ENCODE data around the gene MCCC2.

DNA sequence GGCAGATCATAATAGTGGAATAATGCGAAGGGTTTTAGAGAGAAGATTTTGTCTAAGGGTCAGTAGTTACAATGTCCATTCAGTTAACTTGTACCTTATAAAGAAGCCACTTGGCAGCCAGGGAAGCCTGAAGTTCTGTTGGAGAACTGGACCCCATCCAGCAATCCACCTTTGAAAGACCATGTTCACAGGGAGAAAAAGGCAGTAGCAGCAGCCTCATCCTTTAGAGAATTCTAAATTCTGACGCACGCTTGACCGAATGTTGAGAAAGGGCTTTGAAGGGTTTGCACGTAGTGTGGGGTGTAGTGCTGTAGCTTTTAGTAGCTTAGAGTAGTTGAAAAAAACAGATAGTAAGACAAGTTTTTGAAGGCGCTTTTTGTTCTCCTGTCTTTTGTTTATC lies 42.8 kb downstream of the MCCC2 start:
- TF ChIP-seq EZH2 (IDR thresholded peaks at IDR 0.05; ENCODE audit: borderline replicate concordance, insufficient read depth, low read length, poor library complexity, severe bottlenecking) (no peak), POLR2AphosphoS5 (IDR thresholded peaks at IDR 0.05) (no peak), RAD21 (conservative IDR thresholded peaks at IDR 0.05) (no peak)
- TF ChIP-seq, protein P1, sequence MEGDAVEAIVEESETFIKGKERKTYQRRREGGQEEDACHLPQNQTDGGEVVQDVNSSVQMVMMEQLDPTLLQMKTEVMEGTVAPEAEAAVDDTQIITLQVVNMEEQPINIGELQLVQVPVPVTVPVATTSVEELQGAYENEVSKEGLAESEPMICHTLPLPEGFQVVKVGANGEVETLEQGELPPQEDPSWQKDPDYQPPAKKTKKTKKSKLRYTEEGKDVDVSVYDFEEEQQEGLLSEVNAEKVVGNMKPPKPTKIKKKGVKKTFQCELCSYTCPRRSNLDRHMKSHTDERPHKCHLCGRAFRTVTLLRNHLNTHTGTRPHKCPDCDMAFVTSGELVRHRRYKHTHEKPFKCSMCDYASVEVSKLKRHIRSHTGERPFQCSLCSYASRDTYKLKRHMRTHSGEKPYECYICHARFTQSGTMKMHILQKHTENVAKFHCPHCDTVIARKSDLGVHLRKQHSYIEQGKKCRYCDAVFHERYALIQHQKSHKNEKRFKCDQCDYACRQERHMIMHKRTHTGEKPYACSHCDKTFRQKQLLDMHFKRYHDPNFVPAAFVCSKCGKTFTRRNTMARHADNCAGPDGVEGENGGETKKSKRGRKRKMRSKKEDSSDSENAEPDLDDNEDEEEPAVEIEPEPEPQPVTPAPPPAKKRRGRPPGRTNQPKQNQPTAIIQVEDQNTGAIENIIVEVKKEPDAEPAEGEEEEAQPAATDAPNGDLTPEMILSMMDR (IDR thresholded peaks at IDR 0.05; ENCODE audit: poor library complexity, severe bottlenecking): no peak
- TF ChIP-seq, protein P2, sequence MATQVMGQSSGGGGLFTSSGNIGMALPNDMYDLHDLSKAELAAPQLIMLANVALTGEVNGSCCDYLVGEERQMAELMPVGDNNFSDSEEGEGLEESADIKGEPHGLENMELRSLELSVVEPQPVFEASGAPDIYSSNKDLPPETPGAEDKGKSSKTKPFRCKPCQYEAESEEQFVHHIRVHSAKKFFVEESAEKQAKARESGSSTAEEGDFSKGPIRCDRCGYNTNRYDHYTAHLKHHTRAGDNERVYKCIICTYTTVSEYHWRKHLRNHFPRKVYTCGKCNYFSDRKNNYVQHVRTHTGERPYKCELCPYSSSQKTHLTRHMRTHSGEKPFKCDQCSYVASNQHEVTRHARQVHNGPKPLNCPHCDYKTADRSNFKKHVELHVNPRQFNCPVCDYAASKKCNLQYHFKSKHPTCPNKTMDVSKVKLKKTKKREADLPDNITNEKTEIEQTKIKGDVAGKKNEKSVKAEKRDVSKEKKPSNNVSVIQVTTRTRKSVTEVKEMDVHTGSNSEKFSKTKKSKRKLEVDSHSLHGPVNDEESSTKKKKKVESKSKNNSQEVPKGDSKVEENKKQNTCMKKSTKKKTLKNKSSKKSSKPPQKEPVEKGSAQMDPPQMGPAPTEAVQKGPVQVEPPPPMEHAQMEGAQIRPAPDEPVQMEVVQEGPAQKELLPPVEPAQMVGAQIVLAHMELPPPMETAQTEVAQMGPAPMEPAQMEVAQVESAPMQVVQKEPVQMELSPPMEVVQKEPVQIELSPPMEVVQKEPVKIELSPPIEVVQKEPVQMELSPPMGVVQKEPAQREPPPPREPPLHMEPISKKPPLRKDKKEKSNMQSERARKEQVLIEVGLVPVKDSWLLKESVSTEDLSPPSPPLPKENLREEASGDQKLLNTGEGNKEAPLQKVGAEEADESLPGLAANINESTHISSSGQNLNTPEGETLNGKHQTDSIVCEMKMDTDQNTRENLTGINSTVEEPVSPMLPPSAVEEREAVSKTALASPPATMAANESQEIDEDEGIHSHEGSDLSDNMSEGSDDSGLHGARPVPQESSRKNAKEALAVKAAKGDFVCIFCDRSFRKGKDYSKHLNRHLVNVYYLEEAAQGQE (IDR thresholded peaks at IDR 0.05; ENCODE audit: borderline replicate concordance): no peak
